SJCRH30 (cell line): ENCODE data around the gene SHISA6. TPM values are rescaled to one million over a fixed set of nuclear protein-coding genes. Genes with fewer than 3 reads are reported as not detected.

ENCODE experiments used
- DNase-seq, 2 experiments: peaks; one replicate each; pipeline ENCODE4 v3.0.0-alpha.2; 2015 to 2020
- H3K27ac ChIP-seq: fragments of 250-450 bp; sonication (Bioruptor Pico); 2 replicates; pipeline ENCODE4 v1.5.1; 2020; ENCODE audit warnings: mild to moderate bottlenecking, moderate library complexity
- H3K27me3 ChIP-seq: fragments of 250-450 bp; sonication (Bioruptor Pico); 2 replicates; pipeline ENCODE4 v1.5.1; 2020; ENCODE audit warnings: mild to moderate bottlenecking, moderate library complexity
- H3K36me3 ChIP-seq: fragments of 250-450 bp; sonication (Bioruptor Pico); 2 replicates; pipeline ENCODE4 v1.5.1; 2020; ENCODE audit warnings: mild to moderate bottlenecking, moderate library complexity
- H3K4me1 ChIP-seq: fragments of 250-450 bp; sonication (Bioruptor Pico); 2 replicates; pipeline ENCODE4 v1.5.1; 2020; ENCODE audit warnings: mild to moderate bottlenecking, moderate library complexity
- H3K4me3 ChIP-seq: fragments of 250-450 bp; sonication (Bioruptor Pico); 2 replicates; pipeline ENCODE4 v1.5.1; 2020; ENCODE audit warnings: mild to moderate bottlenecking, moderate library complexity
- H3K9me3 ChIP-seq: fragments of 250-450 bp; sonication (Bioruptor Pico); replicated peaks from 2 replicates; pipeline ENCODE4 v1.5.1; 2020; ENCODE audit warnings: mild to moderate bottlenecking, moderate library complexity
- total RNA-seq: library from RNA; depleted of rRNA; stranded (reverse); fragments of >200 nt; shearing (Covaris generic); gene quantifications from 2 replicates; pipeline ENCODE4 v1.2.3, GENCODE V29; 2014; rRNA removed

Gene SHISA6
- total RNA-seq, result not detected in 2 replicates

GRCh38 chr17:11240841-11241610 is at the start of gene SHISA6:
Gene SHISA6 (plus strand): TSS chr17:11241213.
- no peak for DNase-seq
- Histone ChIP-seq H3K4me3 (no peak within 1 kb of the TSS), H3K9me3 (no peaks in the 10 kb centered on the region), H3K27me3 (no peaks in the 10 kb centered on the region), H3K4me1 (no peaks in the 10 kb centered on the region), H3K27ac (no peak within 1 kb of the TSS), H3K36me3 (no peaks in the 10 kb centered on the region)

- Histone ChIP-seq H3K27me3 (no peaks in the 10 kb centered on the region), H3K27ac (no peak overlapping the region), H3K4me3 (no peak overlapping the region), H3K9me3 (no peaks in the 10 kb centered on the region), H3K36me3 (no peaks in the 10 kb centered on the region), H3K4me1 (no peaks in the 10 kb centered on the region)
- DNase-seq, result no peak
These were observed 45.2 kb upstream of the SHISA6 start for GRCh38 chr17:11195801-11196200.

- Histone ChIP-seq H3K27me3 (no peaks in the 10 kb centered on the region), H3K36me3 (no peaks in the 10 kb centered on the region), H3K4me3 (no peak overlapping the region), H3K4me1 (no peaks in the 10 kb centered on the region), H3K27ac (no peak overlapping the region), H3K9me3 (no peaks in the 10 kb centered on the region)
- DNase-seq, result no peak
These were observed 36.0 kb upstream of the SHISA6 start for GRCh38 chr17:11204991-11205390.

GRCh38 chr17:11205659-11206058 is 35.4 kb upstream of the SHISA6 start:
- no peak overlapping the region for H3K4me3 ChIP-seq
- H3K9me3 ChIP-seq, result no peaks in the 10 kb centered on the region
- no peaks in the 10 kb centered on the region for H3K27me3 ChIP-seq
- H3K4me1 ChIP-seq, result no peaks in the 10 kb centered on the region
- H3K27ac ChIP-seq, result no peak overlapping the region
- no peak for DNase-seq
- no peaks in the 10 kb centered on the region for H3K36me3 ChIP-seq

GRCh38 chr17:11209906-11210305 is 31.1 kb upstream of the SHISA6 start:
- no peaks in the 10 kb centered on the region for H3K9me3 ChIP-seq
- H3K27ac ChIP-seq, result no peak overlapping the region
- no peaks in the 10 kb centered on the region for H3K4me1 ChIP-seq
- no peak for DNase-seq
- H3K36me3 ChIP-seq, result no peaks in the 10 kb centered on the region
- H3K4me3 ChIP-seq, result no peak overlapping the region
- H3K27me3 ChIP-seq, result no peaks in the 10 kb centered on the region

- Histone ChIP-seq H3K36me3 (no peaks in the 10 kb centered on the region), H3K4me1 (no peaks in the 10 kb centered on the region), H3K27me3 (no peaks in the 10 kb centered on the region), H3K4me3 (no peak overlapping the region), H3K27ac (no peak overlapping the region), H3K9me3 (no peaks in the 10 kb centered on the region)
- no peak for DNase-seq
These were observed 28.2 kb upstream of the SHISA6 start for GRCh38 chr17:11212792-11213191.

GRCh38 chr17:11216976-11217375 is 24.0 kb upstream of the SHISA6 start:
- Histone ChIP-seq H3K4me1 (no peaks in the 10 kb centered on the region), H3K4me3 (no peak overlapping the region), H3K9me3 (no peaks in the 10 kb centered on the region), H3K27me3 (no peaks in the 10 kb centered on the region), H3K36me3 (no peaks in the 10 kb centered on the region), H3K27ac (no peak overlapping the region)
- no peak for DNase-seq

GRCh38 chr17:11221196-11221595 is 19.8 kb upstream of the SHISA6 start:
- Histone ChIP-seq H3K9me3 (no peaks in the 10 kb centered on the region), H3K4me3 (no peak overlapping the region), H3K27ac (no peak overlapping the region), H3K27me3 (no peaks in the 10 kb centered on the region), H3K4me1 (no peaks in the 10 kb centered on the region), H3K36me3 (no peaks in the 10 kb centered on the region)
- DNase-seq, result no peak

- Histone ChIP-seq H3K36me3 (no peaks in the 10 kb centered on the region), H3K4me1 (no peaks in the 10 kb centered on the region), H3K9me3 (no peaks in the 10 kb centered on the region), H3K27me3 (no peaks in the 10 kb centered on the region), H3K4me3 (no peak overlapping the region), H3K27ac (no peak overlapping the region)
- DNase-seq, result no peak
These were observed 19.3 kb upstream of the SHISA6 start for GRCh38 chr17:11221721-11222120.

GRCh38 chr17:11238705-11239104 is 2.3 kb upstream of the SHISA6 start:
- H3K4me3 ChIP-seq, result no peak overlapping the region
- DNase-seq, result no peak
- H3K27ac ChIP-seq, result no peak overlapping the region
- no peaks in the 10 kb centered on the region for H3K9me3 ChIP-seq
- H3K4me1 ChIP-seq, result no peaks in the 10 kb centered on the region
- H3K36me3 ChIP-seq, result no peaks in the 10 kb centered on the region
- H3K27me3 ChIP-seq, result no peaks in the 10 kb centered on the region

- Histone ChIP-seq H3K36me3 (no peaks in the 10 kb centered on the region), H3K27ac (no peak overlapping the region), H3K27me3 (no peaks in the 10 kb centered on the region), H3K9me3 (no peaks in the 10 kb centered on the region), H3K4me1 (no peaks in the 10 kb centered on the region), H3K4me3 (no peak overlapping the region)
- no peak for DNase-seq
These were observed 1.5 kb upstream of the SHISA6 start for GRCh38 chr17:11239379-11239970.

GRCh38 chr17:11240041-11240840 is 772 bp upstream of the SHISA6 start:
- Histone ChIP-seq H3K27ac (no peak overlapping the region), H3K36me3 (no peaks in the 10 kb centered on the region), H3K4me3 (no peak overlapping the region), H3K27me3 (no peaks in the 10 kb centered on the region), H3K9me3 (no peaks in the 10 kb centered on the region), H3K4me1 (no peaks in the 10 kb centered on the region)
- DNase-seq, result no peak

- DNase-seq, result no peak
- no peak overlapping the region for H3K4me3 ChIP-seq
- no peak overlapping the region for H3K27ac ChIP-seq
- H3K36me3 ChIP-seq, result no peaks in the 10 kb centered on the region
- H3K9me3 ChIP-seq, result no peaks in the 10 kb centered on the region
- no peaks in the 10 kb centered on the region for H3K4me1 ChIP-seq
- H3K27me3 ChIP-seq, result no peaks in the 10 kb centered on the region
These were observed 706 bp downstream of the SHISA6 start for GRCh38 chr17:11241611-11242226.

- H3K4me3 ChIP-seq, result no peak overlapping the region
- H3K4me1 ChIP-seq, result no peaks in the 10 kb centered on the region
- H3K9me3 ChIP-seq, result no peaks in the 10 kb centered on the region
- H3K36me3 ChIP-seq, result no peaks in the 10 kb centered on the region
- no peak for DNase-seq
- H3K27me3 ChIP-seq, result no peaks in the 10 kb centered on the region
- H3K27ac ChIP-seq, result no peak overlapping the region
These were observed 1.4 kb downstream of the SHISA6 start for GRCh38 chr17:11242411-11242810.

GRCh38 chr17:11244776-11245175 is 3.8 kb downstream of the SHISA6 start:
- Histone ChIP-seq H3K4me3 (no peak overlapping the region), H3K27ac (no peak overlapping the region), H3K27me3 (no peaks in the 10 kb centered on the region), H3K36me3 (no peaks in the 10 kb centered on the region), H3K4me1 (no peaks in the 10 kb centered on the region), H3K9me3 (no peaks in the 10 kb centered on the region)
- no peak for DNase-seq
